Fibroblast of the conjunctiva (primary cell): ENCODE results near the gene DBI.
A peak's percentile ranks its signal among the peaks of the same experiment; 100 is the strongest.

Experiments used
- DNase-seq: peaks from one replicate; pipeline ENCODE4 v3.0.0-alpha.2; 2010; ENCODE audit warnings: low read depth

DBI gene

GRCh38 chr2:119366649-119367471 lies at the start of gene DBI, which contains the start of gene C2orf76:
TSS of gene DBI (plus strand) at chr2:119366977. CDS start at chr2:119367052, 75 bp downstream.
TSS of gene C2orf76 (minus strand) at chr2:119366834. CDS start at chr2:119339959, 26,875 bp downstream.
- peak; percentile 92 for DNase-seq

- no peak for DNase-seq
These were observed 49.2 kb upstream of the DBI start for GRCh38 chr2:119317554-119317953.

GRCh38 chr2:119319593-119319992 lies 47.2 kb upstream of the DBI start:
- no peak for DNase-seq

GRCh38 chr2:119323459-119323858 lies 43.3 kb upstream of the DBI start:
- DNase-seq: no peak

GRCh38 chr2:119324685-119325270 lies 42.0 kb upstream of the DBI start:
- DNase-seq: no peak

GRCh38 chr2:119326938-119327337 lies 39.8 kb upstream of the DBI start:
- DNase-seq: no peak

- no peak for DNase-seq
These were observed 39.3 kb upstream of the DBI start for GRCh38 chr2:119327431-119327830.

- DNase-seq: no peak
These were observed 33.8 kb upstream of the DBI start for GRCh38 chr2:119332953-119333352.

GRCh38 chr2:119333360-119333759 lies 33.4 kb upstream of the DBI start:
- no peak for DNase-seq

- no peak for DNase-seq
These were observed 32.9 kb upstream of the DBI start for GRCh38 chr2:119333833-119334232.

- DNase-seq: no peak
These were observed 29.0 kb upstream of the DBI start for GRCh38 chr2:119337749-119338148.

- DNase-seq: no peak
These were observed 28.5 kb upstream of the DBI start for GRCh38 chr2:119338272-119338671.

- no peak for DNase-seq
These were observed 27.8 kb upstream of the DBI start for GRCh38 chr2:119338826-119339561.

GRCh38 chr2:119339562-119339923 lies 27.2 kb upstream of the DBI start:
- no peak for DNase-seq

GRCh38 chr2:119341684-119342083 lies 25.1 kb upstream of the DBI start:
- no peak for DNase-seq

- no peak for DNase-seq
These were observed 17.5 kb upstream of the DBI start for GRCh38 chr2:119349289-119349688.

- no peak for DNase-seq
These were observed 16.3 kb upstream of the DBI start for GRCh38 chr2:119350311-119350998.

- DNase-seq: no peak
These were observed 14.4 kb upstream of the DBI start for GRCh38 chr2:119352357-119352756.

- no peak for DNase-seq
These were observed 11.9 kb upstream of the DBI start for GRCh38 chr2:119354860-119355259.

GRCh38 chr2:119359774-119360173 lies 7.0 kb upstream of the DBI start:
- no peak for DNase-seq

GRCh38 chr2:119360423-119360966 lies 6.3 kb upstream of the DBI start:
- no peak for DNase-seq

GRCh38 chr2:119364798-119365197 lies 2.0 kb upstream of the DBI start:
- no peak for DNase-seq
